Uterus (tissue), 2 donors: ENCODE data around the gene ATF2.

Experiments
- POLR2A ChIP-seq, 2 donors: fragments of 450-650 bp; IDR thresholded peaks; one replicate each; pipeline ENCODE4 v1.6.1; 2016; ENCODE audit warnings: antibody characterized with exemption in 2 of 2, mild to moderate bottlenecking in 1 of 2, moderate library complexity in 1 of 2
- TF ChIP-seq, protein P1 (sequence below), 4 experiments: fragments of 200-600 bp in 2 of 4; fragments of 450-650 bp in 2 of 4; sonication (generic) in 2 of 4; IDR thresholded peaks; one replicate each; pipeline ENCODE4 v1.5.1; 2016 to 2019; ENCODE audit warnings: antibody characterized with exemption in 4 of 4, mild to moderate bottlenecking in 2 of 4, moderate library complexity in 1 of 4

DNA sequence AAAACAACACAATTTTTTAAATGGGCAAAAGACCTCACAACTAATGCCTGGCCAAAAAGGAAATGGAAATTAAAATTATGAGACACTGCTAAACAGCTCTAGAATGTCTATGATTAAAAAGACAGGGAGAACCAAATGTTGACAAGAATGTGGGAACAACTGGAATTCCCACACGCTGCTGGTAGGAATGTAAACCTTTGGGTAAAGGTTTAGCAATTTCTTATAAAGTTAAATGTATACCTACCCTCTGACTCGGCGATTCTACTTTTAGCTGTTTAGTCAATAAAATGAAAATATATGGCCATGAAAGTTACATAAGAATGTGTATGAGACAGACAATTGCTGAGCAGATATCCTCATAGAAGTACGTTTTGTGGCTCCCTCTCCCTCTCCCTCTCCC lies 60.9 kb downstream of the ATF2 start:
- TF ChIP-seq, protein P1, sequence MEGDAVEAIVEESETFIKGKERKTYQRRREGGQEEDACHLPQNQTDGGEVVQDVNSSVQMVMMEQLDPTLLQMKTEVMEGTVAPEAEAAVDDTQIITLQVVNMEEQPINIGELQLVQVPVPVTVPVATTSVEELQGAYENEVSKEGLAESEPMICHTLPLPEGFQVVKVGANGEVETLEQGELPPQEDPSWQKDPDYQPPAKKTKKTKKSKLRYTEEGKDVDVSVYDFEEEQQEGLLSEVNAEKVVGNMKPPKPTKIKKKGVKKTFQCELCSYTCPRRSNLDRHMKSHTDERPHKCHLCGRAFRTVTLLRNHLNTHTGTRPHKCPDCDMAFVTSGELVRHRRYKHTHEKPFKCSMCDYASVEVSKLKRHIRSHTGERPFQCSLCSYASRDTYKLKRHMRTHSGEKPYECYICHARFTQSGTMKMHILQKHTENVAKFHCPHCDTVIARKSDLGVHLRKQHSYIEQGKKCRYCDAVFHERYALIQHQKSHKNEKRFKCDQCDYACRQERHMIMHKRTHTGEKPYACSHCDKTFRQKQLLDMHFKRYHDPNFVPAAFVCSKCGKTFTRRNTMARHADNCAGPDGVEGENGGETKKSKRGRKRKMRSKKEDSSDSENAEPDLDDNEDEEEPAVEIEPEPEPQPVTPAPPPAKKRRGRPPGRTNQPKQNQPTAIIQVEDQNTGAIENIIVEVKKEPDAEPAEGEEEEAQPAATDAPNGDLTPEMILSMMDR (IDR thresholded peaks at IDR 0.05) = no peak
- no peak for TF ChIP-seq POLR2A (IDR thresholded peaks at IDR 0.05)
